ENCODE measurements around the gene SLC25A47. TPM values are rescaled to one million over a fixed set of nuclear protein-coding genes. Genes with fewer than 3 reads are reported as not detected.
A peak's percentile ranks its signal among the peaks of the same experiment; 100 is the strongest.

The SLC25A47 gene
- total and polyA plus RNA-seq, 2 of the 4 experiments (the other 2 are of a cell fraction): not detected

DNA sequence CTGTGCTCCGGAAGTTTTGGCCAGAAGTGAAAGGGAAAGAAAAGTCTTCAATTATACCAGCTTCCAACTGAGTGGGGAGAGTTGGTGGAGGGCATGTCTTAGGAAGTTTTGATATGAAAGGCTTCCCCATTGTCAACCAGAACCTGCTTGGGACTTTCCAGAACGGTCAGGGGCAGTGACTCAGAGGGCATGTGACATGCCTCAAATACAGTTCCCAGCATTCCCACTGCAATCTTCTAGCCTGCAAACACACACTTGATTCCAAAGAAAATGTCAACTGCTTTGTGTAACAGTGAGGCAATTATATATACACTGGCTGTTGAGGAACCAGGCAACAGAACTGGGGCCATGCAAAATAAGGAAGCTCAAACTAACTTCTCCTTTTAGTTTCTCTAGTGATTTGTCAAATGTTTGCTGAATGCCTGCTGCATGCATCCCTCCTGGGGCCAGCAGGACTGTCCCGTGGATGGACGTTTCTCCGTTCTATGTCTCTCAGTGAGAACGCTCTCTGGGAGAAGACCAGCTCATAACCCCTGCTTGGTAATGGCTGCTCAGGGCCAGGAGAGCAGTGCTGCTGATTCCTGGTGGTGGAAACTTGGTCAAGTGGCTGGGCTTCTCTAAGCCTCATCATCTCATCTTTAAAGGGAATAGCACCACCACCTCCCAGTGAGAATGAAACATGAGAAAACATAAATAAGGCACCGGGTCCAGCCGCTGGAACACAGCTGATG is 18.3 kb downstream of the SLC25A47 start:
- peak overlapping the region; percentile 77; the same call in 1 of the 2 replicates for H2AK5ac ChIP-seq (ENCODE audit: low read depth, low read length)
- H2BK15ac ChIP-seq (ENCODE audit: low read depth, low read length): peak overlapping the region; percentile 35; the same call in 1 of the 3 replicates
- intact Hi-C loops (cut with micrococcal nuclease) (loop anchor here (5.0 kb wide), 1 partner anchor 34 kb away; the partner anchor contains the start of gene SLC25A29), dilution Hi-C loops (cut with HindIII; ENCODE audit: low sequenced_read_pairs, unreplicated experiment) (no loop called here), in situ Hi-C loops (cut with MboI; ENCODE audit: low sequenced_read_pairs) (no loop called here)
- H3K4me1 ChIP-seq (ENCODE audit: control insufficient read depth, insufficient read depth, low read length): peaks cover 12% of the 10 kb centered on the region
- peak overlapping the region; percentile 3 to 54; a peak in 2 of 4 replicates for H4K8ac ChIP-seq (ENCODE audit: low read depth in 2 of 2, low read length in 2 of 2)
- H2BK20ac ChIP-seq (ENCODE audit: low read depth, low read length): peak overlapping the region; percentile 44; the same call in 1 of the 2 replicates
- ATAC-seq (ENCODE audit: low read depth) (peak; percentile 87), DNase-seq (peak; percentile 95)
- peak overlapping the region; percentile 45 for H3K9ac ChIP-seq (ENCODE audit: low read depth, low read length)
- peak overlapping the region; percentile 90 for H2AK9ac ChIP-seq (replicated peaks; ENCODE audit: low read depth, low read length, poor library complexity)
- no peaks in the 10 kb centered on the region for H3K9me3 ChIP-seq (ENCODE audit: control insufficient read depth, insufficient read depth, low read length)
- peak overlapping the region; percentile 98 for H3K27ac ChIP-seq (ENCODE audit: insufficient read depth, low read length)
- TF ChIP-seq CEBPB (IDR thresholded peaks at IDR 0.05; ENCODE audit: low read depth, low read length) (peak; percentile 81), MAZ (IDR thresholded peaks at IDR 0.05; ENCODE audit: borderline replicate concordance, low read depth, low read length) (no peak; the same call in 1 of the 2 replicates), RFX5 (IDR thresholded peaks at IDR 0.05; ENCODE audit: low read depth, low read length) (0 out of 2 replicates have a peak, but pooled peaks have one; percentile 44), BHLHE40 (IDR thresholded peaks at IDR 0.05; ENCODE audit: low read depth, low read length) (no peak), RCOR1 (IDR thresholded peaks at IDR 0.05; ENCODE audit: insufficient replicate concordance, low read length) (no peak), FOS (IDR thresholded peaks at IDR 0.05; ENCODE audit: low read depth, low read length) (peak; percentile 35; the same call in 1 of the 2 replicates), MXI1 (IDR thresholded peaks at IDR 0.05; ENCODE audit: borderline replicate concordance, low read depth, low read length) (no peak; the same call in 1 of the 2 replicates), POLR2A (IDR thresholded peaks at IDR 0.05; ENCODE audit: low read depth, low read length) (no peak)
- TF ChIP-seq, protein P1, sequence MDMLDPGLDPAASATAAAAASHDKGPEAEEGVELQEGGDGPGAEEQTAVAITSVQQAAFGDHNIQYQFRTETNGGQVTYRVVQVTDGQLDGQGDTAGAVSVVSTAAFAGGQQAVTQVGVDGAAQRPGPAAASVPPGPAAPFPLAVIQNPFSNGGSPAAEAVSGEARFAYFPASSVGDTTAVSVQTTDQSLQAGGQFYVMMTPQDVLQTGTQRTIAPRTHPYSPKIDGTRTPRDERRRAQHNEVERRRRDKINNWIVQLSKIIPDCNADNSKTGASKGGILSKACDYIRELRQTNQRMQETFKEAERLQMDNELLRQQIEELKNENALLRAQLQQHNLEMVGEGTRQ (IDR thresholded peaks at IDR 0.05; ENCODE audit: low read depth, low read length): peak; percentile 90
- peak overlapping the region; percentile 98 for H2BK5ac ChIP-seq (ENCODE audit: low read depth, low read length, poor library complexity, severe bottlenecking)
- H3K9me1 ChIP-seq (ENCODE audit: insufficient read depth, low read length): peaks cover 30% of the 10 kb centered on the region
- H3K4ac ChIP-seq (ENCODE audit: low read depth, low read length): peak overlapping the region; percentile 81
- H3K4me2 ChIP-seq (ENCODE audit: low read depth, low read length): peak overlapping the region; percentile 61
- no peak overlapping the region for H3K56ac ChIP-seq (ENCODE audit: extremely low read depth, insufficient read depth, low read length)
- POLR2A ChIA-PET (ENCODE audit: unreplicated experiment): no interaction called here
- H4K91ac ChIP-seq (ENCODE audit: insufficient read depth, low read depth, low read length): peak overlapping the region; percentile 56
- H4K5ac ChIP-seq (ENCODE audit: low read depth, low read length): peak overlapping the region; percentile 92
- H3K23ac ChIP-seq (ENCODE audit: low read depth, low read length): 0 out of 2 replicates have a peak overlapping the region, but pooled peaks have one; percentile 59
- H3K79me1 ChIP-seq (ENCODE audit: low read depth in 1 of 2, low read length in 2 of 2): peaks cover 2 to 14% of the 10 kb centered on the region in 2 experiments; a peak in 3 of 4 replicates
- H3K27me3 ChIP-seq (ENCODE audit: control insufficient read depth, insufficient read depth, low read length): no peaks in the 10 kb centered on the region
- peak overlapping the region; percentile 29 for H2AFZ ChIP-seq (replicated peaks; ENCODE audit: low read length, poor library complexity)
- peaks cover 6% of the 10 kb centered on the region for H4K20me1 ChIP-seq (ENCODE audit: insufficient read depth, low read length)
- H3K18ac ChIP-seq (ENCODE audit: low read depth, low read length): peak overlapping the region; percentile 94
- H3K14ac ChIP-seq (replicated peaks; ENCODE audit: low read depth, low read length): peak overlapping the region; percentile 68
- H3K4me3 ChIP-seq (ENCODE audit: insufficient read depth, low read depth, low read length): no peak overlapping the region
- peaks cover 60% of the 10 kb centered on the region for H3K36me3 ChIP-seq (ENCODE audit: control insufficient read depth, insufficient read depth, low read length)
- CTCF ChIA-PET: interaction anchor here (0.7 kb wide), 1 partner anchor 30 kb away, joined by 3 read pairs; no protein-coding TSS in a partner anchor
- WGBS, 2 experiments (ENCODE audit: extremely low coverage in 2 of 2, insufficient read length in 1 of 2): 83% methylated on average over 1 of the region's 8 CpGs; no CpG with 5 or more reads in 1 of the 2 experiments
- no TSS peak for BruUV-seq (replicated peaks)
- peak overlapping the region; percentile 35; the same call in 1 of the 2 replicates for H2BK120ac ChIP-seq (ENCODE audit: low read depth, low read length)
